H9 (cell line): Measurements from ENCODE around the gene ACP4. TPM values are rescaled to one million over a fixed set of nuclear protein-coding genes. Genes with fewer than 3 reads are reported as not detected.

Experiments
- DNase-seq: peaks from one replicate; pipeline ENCODE4 v3.0.0-alpha.2; 2017
- H2AFZ ChIP-seq: one replicate; pipeline ENCODE4 v1.6.1; 2013; ENCODE audit warnings: mild to moderate bottlenecking, low read length, control low read depth, moderate library complexity
- H2AK5ac ChIP-seq: 2 replicates; pipeline ENCODE4 v1.6.1; 2013; ENCODE audit warnings: low read length, control low read depth, mixed read lengths; ENCODE audit not compliant: insufficient read length
- H2BK120ac ChIP-seq: one replicate; pipeline ENCODE4 v1.6.1; 2013; ENCODE audit warnings: low read depth, mild to moderate bottlenecking, low read length, control low read depth, inconsistent platforms; ENCODE audit not compliant: poor library complexity, severe bottlenecking
- H2BK12ac ChIP-seq: 2 replicates; pipeline ENCODE4 v1.6.1; 2013; ENCODE audit warnings: low read length, control low read depth, mixed read lengths, low read depth; ENCODE audit not compliant: insufficient read length
- H2BK15ac ChIP-seq: 2 replicates; pipeline ENCODE4 v1.6.1; 2013; ENCODE audit warnings: low read depth, low read length, control low read depth
- H2BK20ac ChIP-seq: one replicate; pipeline ENCODE4 v1.6.1; 2013; ENCODE audit warnings: low read depth, mild to moderate bottlenecking, low read length, control low read depth, inconsistent platforms; ENCODE audit not compliant: poor library complexity, severe bottlenecking
- H2BK5ac ChIP-seq: 2 replicates; pipeline ENCODE4 v1.6.1; 2013; ENCODE audit warnings: low read length, control low read depth, mixed read lengths; ENCODE audit not compliant: insufficient read length
- H3K14ac ChIP-seq: 2 replicates; pipeline ENCODE4 v1.6.1; 2013; ENCODE audit warnings: low read length, control low read depth; ENCODE audit not compliant: insufficient read depth
- H3K18ac ChIP-seq: 2 replicates; pipeline ENCODE4 v1.6.1; 2013; ENCODE audit warnings: low read depth, mild to moderate bottlenecking, mixed read lengths, low read length, control low read depth; ENCODE audit not compliant: insufficient read length
- H3K23ac ChIP-seq: 2 replicates; pipeline ENCODE4 v1.6.1; 2013; ENCODE audit warnings: low read length, control low read depth, mixed read lengths, low read depth; ENCODE audit not compliant: insufficient read length
- H3K23me2 ChIP-seq: 2 replicates; pipeline ENCODE4 v1.6.1; 2013; ENCODE audit warnings: low read depth, mild to moderate bottlenecking, mixed read lengths, low read length, control low read depth; ENCODE audit not compliant: insufficient read length, poor library complexity, severe bottlenecking
- H3K27ac ChIP-seq: 2 replicates; pipeline ENCODE4 v1.5.1; 2013; ENCODE audit warnings: low read length, control low read depth, mixed read lengths, low read depth; ENCODE audit not compliant: insufficient read length
- H3K27me3 ChIP-seq: 2 replicates; pipeline ENCODE4 v1.6.1; 2013; ENCODE audit warnings: low read length, control low read depth, inconsistent platforms; ENCODE audit not compliant: insufficient read depth
- H3K4ac ChIP-seq: 2 replicates; pipeline ENCODE4 v1.6.1; 2013; ENCODE audit warnings: low read depth, mild to moderate bottlenecking, control low read depth, inconsistent platforms, low read length, moderate library complexity
- H3K4me1 ChIP-seq: 2 replicates; pipeline ENCODE4 v1.6.1; 2013; ENCODE audit warnings: low read length, control low read depth, inconsistent platforms; ENCODE audit not compliant: insufficient read depth
- H3K4me2 ChIP-seq: 2 replicates; pipeline ENCODE4 v1.6.1; 2013; ENCODE audit warnings: low read length, control low read depth, mixed read lengths; ENCODE audit not compliant: insufficient read length, insufficient read depth
- H3K56ac ChIP-seq: 2 replicates; pipeline ENCODE4 v1.6.1; 2013; ENCODE audit warnings: low read depth, mild to moderate bottlenecking, mixed read lengths, low read length, control low read depth; ENCODE audit not compliant: insufficient read length
- H3K79me1 ChIP-seq: 2 replicates; pipeline ENCODE4 v1.6.1; 2013; ENCODE audit warnings: low read depth, mild to moderate bottlenecking, moderate library complexity, low read length, control low read depth, inconsistent platforms; ENCODE audit not compliant: insufficient read depth, poor library complexity, severe bottlenecking
- H3K79me2 ChIP-seq: 2 replicates; pipeline ENCODE4 v1.6.1; 2013; ENCODE audit warnings: low read length, control low read depth, inconsistent platforms; ENCODE audit not compliant: insufficient read depth
- H3K9ac ChIP-seq: 2 replicates; pipeline ENCODE4 v1.6.1; 2013; ENCODE audit warnings: low read length, control low read depth, mixed read lengths; ENCODE audit not compliant: insufficient read length; ENCODE audit errors: extremely low read depth
- H3K9me3 ChIP-seq: one replicate; pipeline ENCODE4 v1.6.1; 2013; ENCODE audit warnings: low read depth, low read length, inconsistent platforms; ENCODE audit not compliant: control insufficient read depth
- H3T11ph ChIP-seq: one replicate; pipeline ENCODE4 v1.6.1; 2013; ENCODE audit warnings: mild to moderate bottlenecking, low read length, control low read depth, inconsistent platforms
- H4K20me1 ChIP-seq: one replicate; pipeline ENCODE4 v1.6.1; 2013; ENCODE audit not compliant: control insufficient read depth, insufficient read length, insufficient read depth
- H4K5ac ChIP-seq: 2 replicates; pipeline ENCODE4 v1.6.1; 2013; ENCODE audit warnings: low read depth, mild to moderate bottlenecking, mixed read lengths, low read length, control low read depth; ENCODE audit not compliant: insufficient read length
- H4K8ac ChIP-seq: replicated peaks from 2 replicates; pipeline ENCODE4 v1.6.1; 2013; ENCODE audit warnings: low read length, control low read depth, mixed read lengths, low read depth; ENCODE audit not compliant: insufficient read length
- H4K91ac ChIP-seq: 2 replicates; pipeline ENCODE4 v1.6.1; 2013; ENCODE audit warnings: low read depth, mild to moderate bottlenecking, moderate library complexity, mixed read lengths, low read length, control low read depth; ENCODE audit not compliant: insufficient read length
- H3K27ac Mint-ChIP-seq, 3 experiments: 2 replicates in 2 of 3; 3 replicates in 1 of 3; pipeline ENCODE4 v1.8.0; 2020 to 2021; ENCODE audit warnings: mixed read lengths in 3 of 3, mild to moderate bottlenecking in 1 of 3, moderate library complexity in 1 of 3
- H3K27me3 Mint-ChIP-seq: 2 replicates; pipeline ENCODE4 v1.8.0; 2021; ENCODE audit warnings: low read depth, mild to moderate bottlenecking, moderate library complexity, mixed read lengths
- H3K36me3 Mint-ChIP-seq, 3 experiments: 2 replicates in 2 of 3; 3 replicates in 1 of 3; pipeline ENCODE4 v1.8.0; 2020 to 2021; ENCODE audit warnings: low read depth in 3 of 3, mixed read lengths in 3 of 3; ENCODE audit not compliant: insufficient read depth in 1 of 3
- H3K4me1 Mint-ChIP-seq, 2 experiments: 2 replicates each; pipeline ENCODE4 v1.8.0; 2020; ENCODE audit warnings: mixed read lengths in 2 of 2
- H3K4me3 Mint-ChIP-seq, 2 experiments: 2 replicates in 1 of 2; 3 replicates in 1 of 2; pipeline ENCODE4 v1.8.0; 2020 to 2021; ENCODE audit warnings: mild to moderate bottlenecking in 2 of 2, mixed read lengths in 2 of 2, moderate library complexity in 1 of 2
- H3K9me3 Mint-ChIP-seq, 2 experiments: 2 replicates in 1 of 2; 3 replicates in 1 of 2; pipeline ENCODE4 v1.8.0; 2020; ENCODE audit warnings: mild to moderate bottlenecking in 2 of 2, mixed read lengths in 2 of 2, moderate library complexity in 1 of 2
- WGBS: extraction: QIAGEN DNeasy Blood & Tissue Kit; methylation state at CpG from one replicate; pipeline ENCODE4 v1.1.7; 2013; ENCODE audit warnings: missing lambda C conversion rate, low lambda C conversion rate, mixed read lengths; ENCODE audit not compliant: insufficient read length; ENCODE audit errors: extremely low coverage; 5-methylcytosine and 5-hydroxymethylcytosine counted together
- total RNA-seq: library from RNA; stranded (reverse); gene quantifications from 2 replicates; pipeline ENCODE4 v1.2.1, GENCODE V29; 2021
- TF ChIP-seq, protein P1 (sequence below): fragments of 200-600 bp; sonication (generic); conservative IDR thresholded peaks from 3 replicates; pipeline ENCODE4 v1.8.0; 2021; ENCODE audit warnings: antibody characterized with exemption, mild to moderate bottlenecking

The ACP4 gene
- total RNA-seq, 1 experiment from 2014 or later: not detected

GRCh38 chr19:50844296-50844935 lies 54.2 kb downstream of the ACP4 start:
- H2BK12ac ChIP-seq: no peak overlapping the region
- no peak overlapping the region for H3K4ac ChIP-seq
- TF ChIP-seq, protein P1, sequence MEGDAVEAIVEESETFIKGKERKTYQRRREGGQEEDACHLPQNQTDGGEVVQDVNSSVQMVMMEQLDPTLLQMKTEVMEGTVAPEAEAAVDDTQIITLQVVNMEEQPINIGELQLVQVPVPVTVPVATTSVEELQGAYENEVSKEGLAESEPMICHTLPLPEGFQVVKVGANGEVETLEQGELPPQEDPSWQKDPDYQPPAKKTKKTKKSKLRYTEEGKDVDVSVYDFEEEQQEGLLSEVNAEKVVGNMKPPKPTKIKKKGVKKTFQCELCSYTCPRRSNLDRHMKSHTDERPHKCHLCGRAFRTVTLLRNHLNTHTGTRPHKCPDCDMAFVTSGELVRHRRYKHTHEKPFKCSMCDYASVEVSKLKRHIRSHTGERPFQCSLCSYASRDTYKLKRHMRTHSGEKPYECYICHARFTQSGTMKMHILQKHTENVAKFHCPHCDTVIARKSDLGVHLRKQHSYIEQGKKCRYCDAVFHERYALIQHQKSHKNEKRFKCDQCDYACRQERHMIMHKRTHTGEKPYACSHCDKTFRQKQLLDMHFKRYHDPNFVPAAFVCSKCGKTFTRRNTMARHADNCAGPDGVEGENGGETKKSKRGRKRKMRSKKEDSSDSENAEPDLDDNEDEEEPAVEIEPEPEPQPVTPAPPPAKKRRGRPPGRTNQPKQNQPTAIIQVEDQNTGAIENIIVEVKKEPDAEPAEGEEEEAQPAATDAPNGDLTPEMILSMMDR: no peak
- no peak overlapping the region for H4K5ac ChIP-seq
- H3K23me2 ChIP-seq: no peaks in the 10 kb centered on the region
- no peaks in the 10 kb centered on the region for H3K9me3 ChIP-seq
- no peak overlapping the region for H3K14ac ChIP-seq
- H4K20me1 ChIP-seq: no peaks in the 10 kb centered on the region
- H2BK120ac ChIP-seq: no peak overlapping the region
- H2BK20ac ChIP-seq: no peak overlapping the region
- Mint-ChIP-seq H3K9me3 (peaks cover 0 to 8% of the 10 kb centered on the region in 2 experiments; a peak in 3 of 5 replicates), H3K4me3 (no peak overlapping the region), H3K27me3 (peaks cover 81% of the 10 kb centered on the region), H3K4me1 (peaks cover 13 to 14% of the 10 kb centered on the region in 2 experiments), H3K36me3 (no peaks in the 10 kb centered on the region), H3K27ac (no peak overlapping the region)
- no peak overlapping the region for H3K27ac ChIP-seq
- 0 out of 2 replicates have a peak, but pooled peaks cover 2% of the 10 kb centered on the region for H3K27me3 ChIP-seq
- H4K91ac ChIP-seq: no peak overlapping the region
- DNase-seq: no peak
- no peak overlapping the region for H2BK15ac ChIP-seq
- H3K4me2 ChIP-seq: no peak overlapping the region
- H3K79me1 ChIP-seq: no peaks in the 10 kb centered on the region
- no peaks in the 10 kb centered on the region for H3K79me2 ChIP-seq
- WGBS: no CpG with 5 or more reads among the region's 8 CpGs
- no peak overlapping the region for H4K8ac ChIP-seq
- H3K23ac ChIP-seq: no peak overlapping the region
- H3K4me1 ChIP-seq: no peaks in the 10 kb centered on the region
- H3K18ac ChIP-seq: no peak overlapping the region
- no peak overlapping the region for H3T11ph ChIP-seq
- no peak overlapping the region for H2BK5ac ChIP-seq
- H3K56ac ChIP-seq: no peak overlapping the region
- H3K9ac ChIP-seq: no peak overlapping the region
- H2AK5ac ChIP-seq: no peak overlapping the region
- no peak overlapping the region for H2AFZ ChIP-seq

Other genes with a start within 250 kb of the ACP4 start
- gene LRRC4B, start 222.0 kb upstream of the ACP4 start, total RNA-seq: 3.7 and 3.8 TPM in 2 replicates
- 2.8 and 3.1 TPM in 2 replicates for gene SYT3, start 150.5 kb upstream of the ACP4 start, total RNA-seq
- gene C19orf81, start 141.0 kb upstream of the ACP4 start, total RNA-seq: 9.6 and 11.0 TPM in 2 replicates
- gene SHANK1, start 70.6 kb upstream of the ACP4 start, total RNA-seq: 1.4 and 1.7 TPM in 2 replicates
- gene CLEC11A, start 67.1 kb upstream of the ACP4 start, total RNA-seq: 3.8 and 3.9 TPM in 2 replicates
- gene GPR32, start 20.0 kb upstream of the ACP4 start, total RNA-seq: not detected in 2 replicates
- gene KLK1, start 33.4 kb downstream of the ACP4 start, total RNA-seq: 2.1 and 2.3 TPM in 2 replicates
- not detected in 2 replicates for gene KLK15, start 43.2 kb downstream of the ACP4 start, total RNA-seq
- gene KLK3, start 64.5 kb downstream of the ACP4 start, total RNA-seq: not detected in 2 replicates
- not detected in 2 replicates for gene KLK2, start 83.0 kb downstream of the ACP4 start, total RNA-seq
- gene KLK4, start 121.0 kb downstream of the ACP4 start, total RNA-seq: 0.48 TPM in 1 of 2 replicates, not detected in the other
- gene KLK5, start 162.6 kb downstream of the ACP4 start, total RNA-seq: not detected in 2 replicates
- 2.6 and 3.4 TPM in 2 replicates for gene KLK6, start 179.2 kb downstream of the ACP4 start, total RNA-seq
- gene KLK7, start 193.5 kb downstream of the ACP4 start, total RNA-seq: 0.13 and 0.52 TPM in 2 replicates
- 2.7 and 2.9 TPM in 2 replicates for gene KLK8, start 211.2 kb downstream of the ACP4 start, total RNA-seq
- 1.3 and 1.4 TPM in 2 replicates for gene KLK10, start 229.3 kb downstream of the ACP4 start, total RNA-seq
- not detected in 2 replicates for gene KLK11, start 236.2 kb downstream of the ACP4 start, total RNA-seq
- gene KLK12, start 244.6 kb downstream of the ACP4 start, total RNA-seq: not detected in 2 replicates